Measurements from ENCODE around the gene LRP6.
"Not testable (repeated sequence)": the region's sequence is repeated elsewhere in the genome, so short reads cannot be mapped to it uniquely, and the experiment has no call there.

Gene LRP6

GRCh38 chr12:12156828-12157227 lies 110.0 kb downstream of the LRP6 start:
- Mint-ChIP-seq H3K9me3 (no peaks in the 10 kb centered on the region), H3K4me1 (no peaks in the 10 kb centered on the region), H3K4me3 (no peak overlapping the region), H3K27me3 (peaks cover 1% of the 10 kb centered on the region), H3K27ac (no peak overlapping the region), H3K36me3 (ENCODE audit: low read depth) (no peaks in the 10 kb centered on the region)
- ATAC-seq = no peak
- DNase-seq = no peak

GRCh38 chr12:12156116-12156515 lies 110.7 kb downstream of the LRP6 start:
- no peaks in the 10 kb centered on the region for H3K4me1 Mint-ChIP-seq
- no peak overlapping the region for H3K27ac Mint-ChIP-seq
- H3K9me3 Mint-ChIP-seq = no peaks in the 10 kb centered on the region
- peaks cover 1% of the 10 kb centered on the region for H3K27me3 Mint-ChIP-seq
- ATAC-seq = no peak
- DNase-seq = no peak
- no peak overlapping the region for H3K4me3 Mint-ChIP-seq
- no peaks in the 10 kb centered on the region for H3K36me3 Mint-ChIP-seq (ENCODE audit: low read depth)

GRCh38 chr12:12153596-12153995 lies 113.2 kb downstream of the LRP6 start:
- Mint-ChIP-seq H3K27ac (no peak overlapping the region), H3K9me3 (no peaks in the 10 kb centered on the region), H3K4me3 (no peak overlapping the region), H3K27me3 (peaks cover 1% of the 10 kb centered on the region), H3K4me1 (no peaks in the 10 kb centered on the region), H3K36me3 (ENCODE audit: low read depth) (no peaks in the 10 kb centered on the region)
- ATAC-seq (no peak), DNase-seq (no peak)

GRCh38 chr12:12147111-12147510 lies 119.7 kb downstream of the LRP6 start:
- Mint-ChIP-seq H3K4me1 (no peaks in the 10 kb centered on the region), H3K27me3 (no peaks in the 10 kb centered on the region), H3K36me3 (ENCODE audit: low read depth) (peaks cover 2% of the 10 kb centered on the region), H3K4me3 (no peak overlapping the region), H3K27ac (no peak overlapping the region), H3K9me3 (no peaks in the 10 kb centered on the region)
- DNase-seq (no peak), ATAC-seq (no peak)

- H3K4me1 Mint-ChIP-seq; H3K27ac Mint-ChIP-seq; ATAC-seq; DNase-seq; H3K36me3 Mint-ChIP-seq (ENCODE audit: low read depth); H3K27me3 Mint-ChIP-seq; H3K4me3 Mint-ChIP-seq; H3K9me3 Mint-ChIP-seq: not testable (repeated sequence)
These were observed 122.3 kb downstream of the LRP6 start for GRCh38 chr12:12144531-12144930.

GRCh38 chr12:12141000-12141399 lies 125.8 kb downstream of the LRP6 start:
- DNase-seq (no peak), ATAC-seq (no peak)
- no peaks in the 10 kb centered on the region for H3K4me1 Mint-ChIP-seq
- H3K27ac Mint-ChIP-seq = no peak overlapping the region
- H3K36me3 Mint-ChIP-seq (ENCODE audit: low read depth) = no peaks in the 10 kb centered on the region
- no peaks in the 10 kb centered on the region for H3K9me3 Mint-ChIP-seq
- no peak overlapping the region for H3K4me3 Mint-ChIP-seq
- H3K27me3 Mint-ChIP-seq = peaks cover 7% of the 10 kb centered on the region

GRCh38 chr12:12138203-12139154 lies 128.4 kb downstream of the LRP6 start:
- no peaks in the 10 kb centered on the region for H3K36me3 Mint-ChIP-seq (ENCODE audit: low read depth)
- peaks cover 7% of the 10 kb centered on the region for H3K27me3 Mint-ChIP-seq
- no peak overlapping the region for H3K27ac Mint-ChIP-seq
- ATAC-seq = no peak
- H3K4me3 Mint-ChIP-seq = no peak overlapping the region
- H3K9me3 Mint-ChIP-seq = no peaks in the 10 kb centered on the region
- H3K4me1 Mint-ChIP-seq = no peaks in the 10 kb centered on the region
- no peak for DNase-seq

GRCh38 chr12:12133785-12134184 lies 133.1 kb downstream of the LRP6 start:
- no peaks in the 10 kb centered on the region for H3K4me1 Mint-ChIP-seq
- no peak overlapping the region for H3K27ac Mint-ChIP-seq
- H3K36me3 Mint-ChIP-seq (ENCODE audit: low read depth) = peaks cover 1% of the 10 kb centered on the region
- H3K4me3 Mint-ChIP-seq = no peak overlapping the region
- no peak for DNase-seq
- H3K9me3 Mint-ChIP-seq = no peaks in the 10 kb centered on the region
- H3K27me3 Mint-ChIP-seq = peaks cover 4% of the 10 kb centered on the region
- no peak for ATAC-seq

- Mint-ChIP-seq H3K27ac (no peak overlapping the region), H3K9me3 (no peaks in the 10 kb centered on the region), H3K36me3 (ENCODE audit: low read depth) (peaks cover 1% of the 10 kb centered on the region), H3K4me1 (no peaks in the 10 kb centered on the region), H3K4me3 (no peak overlapping the region), H3K27me3 (peaks cover 1% of the 10 kb centered on the region)
- DNase-seq = no peak
- no peak for ATAC-seq
These were observed 133.6 kb downstream of the LRP6 start for GRCh38 chr12:12133259-12133658.

GRCh38 chr12:12128670-12129069 lies 138.2 kb downstream of the LRP6 start:
- H3K4me3 Mint-ChIP-seq = no peak overlapping the region
- H3K27ac Mint-ChIP-seq = no peak overlapping the region
- ATAC-seq (no peak), DNase-seq (no peak)
- peaks cover 3% of the 10 kb centered on the region for H3K36me3 Mint-ChIP-seq (ENCODE audit: low read depth)
- H3K9me3 Mint-ChIP-seq = no peaks in the 10 kb centered on the region
- no peaks in the 10 kb centered on the region for H3K27me3 Mint-ChIP-seq
- no peaks in the 10 kb centered on the region for H3K4me1 Mint-ChIP-seq

GRCh38 chr12:12127304-12127703 lies 139.5 kb downstream of the LRP6 start:
- no peak overlapping the region for H3K4me3 Mint-ChIP-seq
- no peaks in the 10 kb centered on the region for H3K9me3 Mint-ChIP-seq
- H3K4me1 Mint-ChIP-seq = no peaks in the 10 kb centered on the region
- ATAC-seq (no peak), DNase-seq (no peak)
- H3K36me3 Mint-ChIP-seq (ENCODE audit: low read depth) = peaks cover 3% of the 10 kb centered on the region
- no peak overlapping the region for H3K27ac Mint-ChIP-seq
- no peaks in the 10 kb centered on the region for H3K27me3 Mint-ChIP-seq

- Mint-ChIP-seq H3K4me3 (no peak overlapping the region), H3K4me1 (no peaks in the 10 kb centered on the region), H3K36me3 (ENCODE audit: low read depth) (peaks cover 3% of the 10 kb centered on the region), H3K9me3 (no peaks in the 10 kb centered on the region), H3K27me3 (no peaks in the 10 kb centered on the region), H3K27ac (no peak overlapping the region)
- no peak for DNase-seq
- no peak for ATAC-seq
These were observed 140.3 kb downstream of the LRP6 start for GRCh38 chr12:12126551-12126950.

- no peak for DNase-seq
- no peak overlapping the region for H3K4me3 Mint-ChIP-seq
- no peak for ATAC-seq
- no peaks in the 10 kb centered on the region for H3K9me3 Mint-ChIP-seq
- H3K36me3 Mint-ChIP-seq (ENCODE audit: low read depth) = peaks cover 1% of the 10 kb centered on the region
- H3K4me1 Mint-ChIP-seq = no peaks in the 10 kb centered on the region
- no peak overlapping the region for H3K27ac Mint-ChIP-seq
- H3K27me3 Mint-ChIP-seq = no peaks in the 10 kb centered on the region
These were observed 143.7 kb downstream of the LRP6 start for GRCh38 chr12:12123036-12123604.

- no peaks in the 10 kb centered on the region for H3K27me3 Mint-ChIP-seq
- H3K36me3 Mint-ChIP-seq (ENCODE audit: low read depth) = no peaks in the 10 kb centered on the region
- DNase-seq (no peak), ATAC-seq (no peak)
- H3K4me3 Mint-ChIP-seq = no peak overlapping the region
- H3K27ac Mint-ChIP-seq = no peak overlapping the region
- H3K4me1 Mint-ChIP-seq = no peaks in the 10 kb centered on the region
- H3K9me3 Mint-ChIP-seq = no peaks in the 10 kb centered on the region
These were observed 145.8 kb downstream of the LRP6 start for GRCh38 chr12:12121061-12121460.

GRCh38 chr12:12116677-12117076 lies 150.2 kb downstream of the LRP6 start:
- Mint-ChIP-seq H3K36me3 (ENCODE audit: low read depth) (no peaks in the 10 kb centered on the region), H3K27me3 (no peaks in the 10 kb centered on the region), H3K9me3 (no peaks in the 10 kb centered on the region), H3K4me1 (no peaks in the 10 kb centered on the region), H3K4me3 (no peak overlapping the region), H3K27ac (no peak overlapping the region)
- DNase-seq = no peak
- ATAC-seq = no peak
